NCI-H1436 treated with DMSO at 0.1 percent for 48 hours (cell line): Measurements from ENCODE around the gene DHODH.
"Not testable (repeated sequence)": the region's sequence is repeated elsewhere in the genome, so short reads cannot be mapped to it uniquely, and the experiment has no call there.

ENCODE experiments used
- DNase-seq: peaks from one replicate; lab custom pipeline; 2025; lab: John Stamatoyannopoulos, UW

Gene DHODH

GRCh38 chr16:72054254-72054847 lies 45.8 kb downstream of the DHODH start, which contains the start of gene HP:
TSS of gene HP (plus strand) at chr16:72054505. CDS start at chr16:72054653, 148 bp downstream.
- DNase-seq = not testable (repeated sequence)

GRCh38 chr16:72055911-72056310 lies 47.4 kb downstream of the DHODH start:
- no peak for DNase-seq

GRCh38 chr16:72057313-72057712 lies 48.8 kb downstream of the DHODH start:
- not testable (repeated sequence) for DNase-seq

GRCh38 chr16:72059060-72059459 lies 50.5 kb downstream of the DHODH start:
- not testable (repeated sequence) for DNase-seq

DNA sequence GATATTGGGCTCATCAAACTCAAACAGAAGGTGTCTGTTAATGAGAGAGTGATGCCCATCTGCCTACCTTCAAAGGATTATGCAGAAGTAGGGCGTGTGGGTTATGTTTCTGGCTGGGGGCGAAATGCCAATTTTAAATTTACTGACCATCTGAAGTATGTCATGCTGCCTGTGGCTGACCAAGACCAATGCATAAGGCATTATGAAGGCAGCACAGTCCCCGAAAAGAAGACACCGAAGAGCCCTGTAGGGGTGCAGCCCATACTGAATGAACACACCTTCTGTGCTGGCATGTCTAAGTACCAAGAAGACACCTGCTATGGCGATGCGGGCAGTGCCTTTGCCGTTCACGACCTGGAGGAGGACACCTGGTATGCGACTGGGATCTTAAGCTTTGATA lies 51.9 kb downstream of the DHODH start:
- DNase-seq = no peak

- no peak for DNase-seq
These were observed 53.0 kb downstream of the DHODH start for GRCh38 chr16:72061564-72061963.

DNA sequence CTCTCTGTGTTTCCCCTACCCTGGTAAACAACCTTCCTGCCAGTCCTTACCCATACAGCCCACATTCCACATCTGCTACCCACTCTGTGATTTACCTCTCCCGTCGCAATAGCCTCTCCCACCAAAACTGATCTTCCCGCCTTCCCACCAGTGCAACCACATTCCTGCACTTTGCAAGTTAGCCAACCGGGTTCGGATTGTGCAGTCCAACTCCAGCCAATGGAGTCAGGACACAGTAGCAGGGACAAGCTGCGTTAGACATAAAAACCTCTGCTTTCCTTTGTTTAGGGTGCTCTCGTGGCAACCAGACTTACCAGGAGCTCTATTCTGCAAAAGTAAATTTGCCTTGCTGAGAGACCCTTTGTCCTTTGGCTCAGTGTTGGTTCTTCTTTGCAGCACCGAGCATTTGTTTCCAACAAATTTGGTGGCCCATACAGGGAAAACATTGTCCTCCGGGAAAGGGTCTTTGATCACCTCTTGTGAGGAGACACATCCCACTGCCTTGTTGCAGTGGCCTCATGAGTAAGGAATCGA lies 55.9 kb downstream of the DHODH start:
- no peak for DNase-seq

DNA sequence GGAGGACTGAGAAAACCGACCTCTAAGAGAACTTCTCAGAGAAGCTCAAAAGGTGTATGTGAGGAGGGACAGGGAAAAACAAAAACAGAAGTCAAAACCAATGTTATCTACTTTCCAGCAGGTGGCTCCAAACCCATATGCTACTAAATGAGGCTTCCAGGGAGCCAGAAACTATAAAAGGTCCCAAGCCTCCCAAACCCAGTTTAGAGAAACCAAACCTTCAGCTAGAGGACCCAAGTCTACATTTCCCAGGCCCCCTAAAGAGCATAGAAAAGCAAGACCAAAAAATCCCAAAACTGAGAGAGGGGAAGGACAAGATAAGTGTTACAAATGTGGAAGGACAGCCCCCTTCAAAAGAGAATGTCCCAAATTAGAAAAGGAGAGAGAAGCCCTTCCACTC lies 58.2 kb downstream of the DHODH start:
- DNase-seq = no peak

DNA sequence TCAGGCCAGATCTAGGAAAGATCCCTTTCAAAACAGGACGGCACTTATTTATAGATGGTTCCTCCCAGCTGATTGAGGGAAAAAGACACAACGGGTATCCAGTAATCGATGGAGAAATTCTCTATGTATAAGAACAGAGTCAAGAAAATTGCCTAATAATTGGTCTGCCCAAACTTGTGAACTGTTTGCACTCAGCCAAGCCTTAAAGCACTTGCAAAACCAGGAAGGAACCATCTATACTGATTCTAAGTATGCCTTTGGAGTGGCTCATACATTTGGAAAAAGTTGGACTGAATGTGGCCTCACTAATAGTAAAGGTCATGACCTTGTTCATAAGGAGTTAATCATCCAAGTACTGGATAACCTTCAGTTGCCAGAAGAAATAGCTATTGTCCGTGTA lies 60.4 kb downstream of the DHODH start:
- no peak for DNase-seq

GRCh38 chr16:72072514-72073342 lies 64.2 kb downstream of the DHODH start:
- no peak for DNase-seq

DNA sequence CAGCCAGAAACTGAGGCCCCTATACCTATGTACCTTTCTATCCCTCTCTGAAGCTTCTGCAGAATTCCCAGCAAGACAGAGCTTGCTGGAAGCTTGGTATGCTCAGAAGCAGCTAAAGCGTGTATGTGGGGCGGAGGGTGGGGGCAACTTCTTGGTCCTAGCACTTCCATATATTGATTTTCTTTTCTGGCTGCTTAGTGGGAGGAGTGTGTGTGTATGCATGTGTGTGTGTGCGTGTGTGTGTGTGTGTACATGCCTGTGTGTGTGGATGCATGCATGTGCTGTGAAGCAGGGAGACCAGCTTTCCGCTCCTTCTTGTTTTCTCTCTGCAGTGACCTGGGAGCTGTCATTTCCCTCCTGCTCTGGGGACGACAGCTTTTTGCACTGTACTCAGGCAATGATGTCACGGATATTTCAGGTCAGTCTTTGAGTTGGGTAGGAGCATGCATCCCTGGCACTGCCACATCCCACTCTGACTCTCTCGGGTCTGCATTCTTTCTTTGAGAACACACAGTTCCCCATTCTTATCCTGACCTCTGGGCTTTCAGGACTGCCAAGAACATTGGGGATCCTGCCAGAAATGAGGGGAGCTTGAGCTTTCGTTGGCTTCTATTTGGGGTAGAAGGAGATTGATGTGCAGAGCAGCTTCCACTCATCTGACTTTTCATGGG lies 65.2 kb downstream of the DHODH start:
- no peak for DNase-seq

GRCh38 chr16:72075067-72075466 lies 66.5 kb downstream of the DHODH start:
- not testable (repeated sequence) for DNase-seq
